HPDE6-E6E7 (cell line): Measurements from ENCODE around the gene SHISA6.

Experiments
- DNase-seq: peaks from one replicate; pipeline ENCODE4 v3.0.0; 2011; ENCODE audit warnings: missing footprints; ENCODE audit errors: extremely low spot score

Gene SHISA6

DNA sequence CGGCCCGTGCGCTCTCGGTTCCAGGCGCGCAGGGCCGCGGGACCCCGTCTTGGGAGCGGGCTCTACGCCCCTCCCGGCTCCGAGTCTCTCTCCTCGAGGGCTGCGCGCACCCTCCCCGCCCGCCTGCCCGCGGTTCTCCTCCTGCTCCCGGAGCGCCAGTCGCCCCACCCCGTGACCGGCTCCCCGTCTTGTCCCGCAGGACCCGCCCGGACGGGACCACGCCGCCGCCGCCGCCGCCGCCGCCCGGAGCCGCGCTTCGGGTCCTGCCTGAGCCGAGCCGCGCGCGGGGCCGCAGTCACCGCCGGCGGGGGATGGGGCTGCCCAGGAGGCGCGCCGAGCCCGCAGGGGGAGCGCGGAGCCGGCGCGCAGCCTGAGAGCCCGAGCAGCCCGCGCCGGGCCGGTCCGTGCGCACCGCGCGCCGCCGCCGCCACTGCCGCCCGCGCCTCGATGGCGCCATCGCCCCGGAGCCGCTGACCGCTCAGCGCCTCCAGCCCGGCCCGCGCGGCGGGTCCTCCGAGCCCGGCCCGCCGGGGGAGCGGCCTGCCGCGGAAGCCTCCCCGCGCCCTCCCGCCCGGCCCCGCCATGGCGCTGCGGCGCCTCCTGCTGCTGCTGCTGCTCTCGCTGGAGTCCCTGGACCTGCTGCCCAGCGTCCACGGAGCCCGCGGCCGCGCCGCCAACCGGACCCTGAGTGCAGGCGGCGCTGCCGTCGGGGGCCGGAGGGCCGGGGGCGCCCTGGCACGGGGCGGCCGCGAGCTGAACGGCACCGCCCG lies at the start of gene SHISA6:
TSS of gene SHISA6 (plus strand) at position 373 of the 770 bp plus-strand sequence.
- DNase-seq: no peak

DNA sequence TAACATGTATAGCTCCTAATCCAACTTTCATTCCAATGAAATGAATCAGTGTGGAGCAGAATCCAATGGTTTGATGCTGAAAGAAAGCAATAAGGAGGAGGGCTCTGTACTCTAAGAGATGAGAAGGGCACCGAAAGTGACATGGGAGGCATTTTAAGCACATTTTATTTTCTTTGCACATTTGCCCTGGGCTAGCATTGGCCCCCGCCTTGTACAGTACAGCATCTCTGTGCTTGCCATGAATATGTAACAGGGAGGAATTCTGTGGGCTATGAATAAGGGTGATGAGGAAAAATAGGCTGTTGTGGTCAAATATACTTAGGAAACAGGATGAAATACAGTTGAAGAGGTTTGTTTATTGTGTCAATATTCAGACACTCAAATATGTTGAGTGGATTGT lies 45.2 kb upstream of the SHISA6 start:
- DNase-seq: no peak

DNA sequence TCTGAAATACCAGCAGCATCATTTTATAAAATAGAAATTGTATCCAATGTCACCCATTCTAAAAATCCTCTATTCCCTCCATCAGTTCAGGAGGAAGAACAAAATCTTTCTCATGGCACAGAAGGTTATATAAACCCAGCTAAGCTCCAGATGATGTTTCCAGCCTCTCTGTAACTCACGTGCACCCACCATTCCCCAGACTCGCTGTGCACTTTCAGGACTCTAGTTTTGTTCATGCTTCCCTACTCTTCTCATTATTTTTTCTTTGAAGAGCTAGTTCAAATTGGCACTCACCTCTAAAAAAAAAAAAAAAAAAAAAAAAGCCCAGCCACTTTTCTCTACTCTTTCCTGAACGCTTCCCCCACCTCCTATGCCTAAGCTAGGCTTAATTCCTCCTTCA lies 36.0 kb upstream of the SHISA6 start:
- DNase-seq: no peak

DNA sequence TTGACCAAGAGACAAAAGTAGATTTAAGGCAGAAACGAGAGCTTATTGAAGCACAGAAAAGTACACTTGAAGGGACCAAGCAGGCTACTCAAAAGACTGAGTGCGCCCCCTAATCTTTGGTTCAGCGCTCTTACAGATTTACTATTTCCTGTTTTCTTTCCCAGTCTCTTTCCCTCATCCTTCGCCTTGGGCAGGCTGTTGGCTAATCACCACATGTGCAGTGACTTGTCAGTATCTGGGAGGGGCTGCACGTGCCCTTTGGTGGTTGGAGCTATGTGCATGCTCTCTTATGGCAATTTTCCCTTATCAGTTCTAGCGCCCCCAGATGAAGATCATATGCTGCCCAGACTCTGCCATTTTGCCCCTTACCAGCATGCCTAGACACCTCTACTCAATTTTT lies 35.4 kb upstream of the SHISA6 start:
- DNase-seq: no peak

DNA sequence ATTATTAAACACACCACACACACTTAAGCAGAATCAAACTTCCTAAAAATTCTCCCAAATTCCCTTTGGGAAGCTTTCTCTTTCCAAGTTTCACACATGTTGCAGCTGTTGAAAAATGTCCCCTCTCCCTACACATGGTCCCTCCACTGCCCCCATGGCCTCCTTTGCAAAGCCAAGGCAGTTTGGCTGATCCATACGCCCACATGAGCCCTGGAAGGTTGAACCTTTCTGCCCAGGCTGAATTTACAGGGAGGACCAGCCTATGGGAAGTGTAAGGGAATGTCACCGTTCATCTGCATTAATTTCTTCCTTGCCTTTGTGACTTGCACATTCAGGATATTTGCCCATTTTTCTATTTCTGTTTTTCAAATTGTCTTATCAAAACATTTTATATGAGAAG lies 31.1 kb upstream of the SHISA6 start:
- no peak for DNase-seq

DNA sequence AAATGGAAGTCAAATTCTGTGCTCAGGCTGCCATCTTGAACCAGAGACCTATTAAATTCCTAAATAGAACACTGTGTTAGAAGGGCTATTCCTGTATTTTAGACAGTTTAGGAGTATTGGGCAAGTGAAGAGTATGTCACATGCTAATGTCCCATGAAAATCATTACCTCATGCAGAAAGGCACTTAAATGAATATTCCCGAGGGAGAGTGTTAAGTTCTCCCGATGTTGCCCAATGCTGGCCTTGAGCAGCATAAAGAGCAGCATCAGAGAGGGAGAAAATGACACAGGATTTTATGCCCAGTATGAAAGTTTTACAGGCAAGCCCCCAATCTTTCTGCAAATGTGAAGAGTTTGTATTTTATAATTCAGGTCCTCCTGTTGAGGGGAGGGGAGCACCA lies 28.2 kb upstream of the SHISA6 start:
- no peak for DNase-seq

DNA sequence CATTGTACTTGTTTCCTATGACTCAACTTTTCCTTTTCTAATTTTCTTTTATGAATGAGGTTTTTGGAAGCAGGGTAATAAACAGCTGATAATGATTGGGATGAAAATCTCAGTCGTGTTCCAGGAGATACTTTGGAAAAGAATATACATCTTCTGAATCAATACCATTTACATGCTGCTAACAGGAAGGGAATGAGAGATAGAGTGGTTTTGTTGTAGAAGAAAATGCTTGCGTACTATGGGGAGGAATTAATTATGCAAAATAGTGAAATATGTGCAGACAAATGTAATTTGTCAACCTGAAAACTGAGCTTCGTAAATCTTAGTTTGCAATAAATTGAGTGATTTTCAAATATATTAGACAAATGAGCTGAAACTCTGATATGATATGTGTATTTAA lies 24.0 kb upstream of the SHISA6 start:
- no peak for DNase-seq

DNA sequence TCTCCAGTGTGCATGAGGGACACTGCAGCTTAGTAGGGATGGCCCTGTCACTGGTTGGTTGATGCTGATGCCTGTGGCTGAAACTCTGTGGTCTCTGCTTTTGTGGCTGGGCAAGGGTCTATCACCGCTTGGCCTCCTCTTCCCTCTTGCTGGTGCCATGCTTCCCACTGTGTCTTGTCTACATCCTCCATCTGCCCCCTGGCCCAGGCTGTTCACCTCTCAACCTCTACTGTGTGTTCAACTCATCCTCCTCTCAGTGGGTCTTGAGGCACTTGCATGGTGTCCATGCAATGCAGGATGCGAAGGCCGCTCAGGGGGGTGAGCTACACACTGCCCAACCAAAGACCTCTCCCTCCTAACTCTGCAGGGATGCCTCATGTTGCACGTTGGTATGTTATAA lies 19.8 kb upstream of the SHISA6 start:
- DNase-seq: no peak

DNA sequence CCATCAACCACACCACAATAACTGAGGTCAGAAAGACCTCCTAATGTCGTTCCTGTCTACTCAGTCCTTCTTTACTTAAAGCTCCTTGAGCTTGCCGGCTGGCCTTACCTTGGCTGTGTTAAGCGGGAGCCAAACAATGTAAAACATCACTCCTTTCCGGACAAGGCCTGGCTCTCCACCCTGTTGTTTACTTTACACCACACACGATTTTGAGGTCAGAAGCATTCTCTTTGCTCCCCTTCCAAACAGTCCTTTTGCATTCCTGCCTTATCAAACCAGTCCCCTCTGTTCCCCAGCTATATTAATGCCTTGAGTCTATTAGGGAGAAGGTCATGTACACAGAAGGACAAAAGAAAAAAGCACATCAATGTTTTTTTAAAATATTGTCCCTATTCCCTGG lies 19.3 kb upstream of the SHISA6 start:
- DNase-seq: no peak

DNA sequence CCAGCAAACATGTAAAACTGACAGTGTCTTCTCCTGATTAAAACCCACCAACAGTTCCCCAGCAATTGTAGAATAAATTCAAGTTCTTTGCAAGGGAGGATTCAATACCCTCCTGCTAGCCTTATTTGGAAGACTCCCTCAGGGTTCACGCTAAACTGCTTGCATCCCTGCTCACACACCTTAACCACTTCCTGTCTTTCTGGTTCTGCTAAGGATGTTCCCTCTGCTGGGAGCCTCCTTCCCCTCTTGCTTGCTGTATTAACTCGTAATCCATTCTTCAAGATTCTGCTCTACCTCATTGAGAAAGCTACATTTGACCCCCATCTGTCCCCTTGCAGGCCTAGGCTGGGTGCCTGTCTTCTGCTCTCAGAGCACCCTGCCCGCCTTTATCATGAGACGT lies 2.3 kb upstream of the SHISA6 start:
- no peak for DNase-seq

DNA sequence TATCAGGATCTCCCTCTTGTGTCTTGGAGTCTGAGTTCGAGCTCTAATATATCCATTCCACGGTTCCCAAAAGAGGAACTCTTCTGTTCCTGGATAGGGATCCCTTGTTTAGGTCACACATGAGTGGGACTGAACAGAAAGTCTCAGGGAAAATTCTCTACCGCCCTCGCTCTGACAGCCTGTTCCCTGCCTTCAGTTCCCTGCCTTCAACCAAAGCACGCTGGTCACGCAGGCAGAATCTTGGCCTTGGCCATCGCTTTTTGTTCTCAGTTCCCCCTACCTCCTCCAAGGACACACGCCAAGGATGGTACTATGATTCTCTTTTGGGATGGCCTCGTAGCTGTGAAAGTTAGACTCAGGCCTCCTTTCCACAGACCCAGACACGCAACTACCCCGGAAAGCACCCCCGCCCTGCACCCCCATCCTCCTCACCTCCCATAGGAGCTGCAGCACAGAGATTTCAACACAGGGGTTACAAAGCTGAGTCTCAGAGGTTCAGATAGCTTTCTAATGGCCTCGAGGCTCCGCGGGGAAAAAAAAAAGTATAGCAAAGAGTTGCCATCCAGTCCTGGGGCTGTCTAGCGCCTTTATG lies 1.5 kb upstream of the SHISA6 start:
- DNase-seq: no peak

DNA sequence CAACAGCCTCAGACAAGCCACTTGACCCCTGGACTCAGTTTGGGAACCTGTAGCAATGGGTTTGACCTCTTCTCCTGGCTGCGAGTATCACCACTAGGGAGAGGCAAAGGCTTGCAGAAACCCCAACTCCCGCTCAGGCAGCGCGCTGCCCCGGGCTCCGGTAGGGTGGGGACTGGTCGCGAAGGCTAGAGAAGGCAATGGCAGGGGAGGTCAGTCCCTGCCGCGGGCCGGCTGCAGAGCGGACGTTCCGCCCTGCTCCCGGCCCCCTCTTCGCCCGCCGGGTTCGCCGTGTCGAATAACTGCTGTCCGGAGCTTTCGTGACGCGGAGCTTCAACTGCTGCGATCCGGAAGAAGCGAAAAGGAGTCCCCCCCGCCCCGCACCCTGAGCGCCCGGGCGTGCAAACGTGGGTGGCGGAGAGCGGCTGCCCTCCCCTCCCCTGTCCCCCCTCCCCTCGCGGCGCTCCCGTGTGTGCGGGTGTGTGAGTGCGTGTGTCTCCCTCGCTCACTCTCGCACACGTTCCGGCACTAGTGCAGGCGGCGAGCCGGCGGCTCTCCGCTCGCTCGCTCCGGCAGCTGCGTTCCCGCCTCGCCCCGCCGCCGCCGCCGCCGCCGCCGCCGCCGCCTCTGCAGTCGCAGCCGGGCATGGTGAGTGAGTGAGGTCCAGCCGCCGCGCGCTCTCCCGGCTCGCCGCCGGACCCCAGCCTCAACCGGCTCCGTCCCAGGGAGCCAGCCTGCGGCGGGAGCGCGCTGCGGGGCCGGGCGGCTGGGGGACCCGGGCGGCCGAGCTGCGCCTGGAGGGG lies 772 bp upstream of the SHISA6 start:
- no peak for DNase-seq

DNA sequence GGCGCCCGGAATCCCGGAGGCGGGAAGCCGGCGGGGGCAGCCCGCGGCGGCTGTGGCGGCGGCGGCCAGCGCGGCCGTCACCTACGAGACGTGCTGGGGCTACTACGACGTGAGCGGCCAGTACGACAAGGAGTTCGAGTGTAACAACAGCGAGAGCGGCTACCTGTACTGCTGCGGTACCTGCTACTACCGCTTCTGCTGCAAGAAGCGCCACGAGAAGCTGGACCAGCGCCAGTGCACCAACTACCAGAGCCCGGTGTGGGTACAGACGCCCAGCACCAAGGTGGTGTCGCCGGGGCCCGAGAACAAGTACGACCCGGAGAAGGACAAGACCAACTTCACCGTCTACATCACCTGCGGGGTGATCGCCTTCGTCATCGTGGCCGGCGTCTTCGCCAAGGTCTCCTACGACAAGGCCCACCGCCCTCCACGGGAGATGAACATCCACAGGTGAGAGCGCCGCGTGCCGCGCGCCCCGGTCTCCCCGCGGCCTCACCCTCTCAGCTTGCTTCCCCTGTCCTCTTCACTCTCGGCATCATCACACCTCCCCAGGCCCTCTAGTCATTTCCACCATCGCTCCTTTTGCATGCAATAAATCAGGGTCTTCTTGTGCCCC lies 706 bp downstream of the SHISA6 start:
- DNase-seq: no peak

DNA sequence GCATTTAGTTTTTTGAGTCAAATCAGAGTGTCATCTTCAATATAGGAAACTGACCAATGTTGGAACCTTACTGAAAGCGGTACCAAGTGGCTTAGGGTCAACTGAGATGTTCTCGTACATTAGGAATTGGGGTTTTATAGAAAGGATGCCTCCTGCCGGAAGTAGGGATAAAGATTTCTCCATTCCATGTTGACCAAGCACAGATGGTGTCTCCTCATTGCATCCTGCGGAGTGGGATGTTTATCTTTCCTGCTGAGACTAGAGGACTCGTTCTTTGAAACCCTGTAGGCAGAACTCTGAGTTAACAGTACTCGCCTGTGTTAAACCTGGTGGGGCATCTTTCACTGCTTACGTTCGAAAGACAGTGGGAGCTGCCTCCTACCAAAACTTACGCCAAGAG lies 1.4 kb downstream of the SHISA6 start:
- no peak for DNase-seq

DNA sequence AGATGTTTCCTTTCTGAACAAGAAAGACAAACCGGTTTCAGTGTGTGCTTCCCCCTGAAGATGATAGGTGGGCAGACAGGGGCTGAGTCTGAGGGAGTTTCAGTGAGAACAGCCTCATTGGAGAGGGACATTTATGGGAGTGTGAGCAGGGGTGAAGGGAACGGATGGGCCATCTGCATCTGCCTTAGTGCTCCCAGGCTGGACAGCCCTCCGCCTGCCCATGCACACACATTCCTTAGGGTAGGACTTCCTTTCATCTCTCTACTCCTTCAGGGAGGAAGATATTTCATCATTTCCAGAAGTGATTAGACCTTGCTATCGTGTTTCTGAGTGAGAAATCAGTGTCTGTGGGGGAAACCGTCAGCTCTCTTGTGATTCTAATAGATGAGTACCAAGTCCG lies 3.8 kb downstream of the SHISA6 start:
- no peak for DNase-seq

DNA sequence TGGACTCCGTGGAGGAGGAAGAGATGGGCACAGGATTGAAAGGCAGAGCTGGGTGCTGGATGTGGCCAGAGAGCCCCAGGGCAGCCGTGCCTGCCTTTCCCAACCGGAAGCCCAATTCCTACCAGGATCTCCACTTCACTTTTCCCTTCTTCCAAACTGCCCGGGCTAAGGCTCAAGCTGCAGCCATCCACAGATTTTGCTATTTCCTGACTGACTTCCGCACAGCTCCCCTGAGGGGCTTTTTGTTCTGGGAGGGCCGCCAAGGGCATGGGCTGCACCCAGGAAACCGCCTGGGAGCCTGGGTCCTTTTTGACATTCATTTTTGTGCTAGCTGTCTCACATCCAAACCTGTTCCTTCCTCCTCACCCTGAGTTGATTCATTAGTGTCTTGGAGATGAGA lies 4.2 kb downstream of the SHISA6 start:
- no peak for DNase-seq

DNA sequence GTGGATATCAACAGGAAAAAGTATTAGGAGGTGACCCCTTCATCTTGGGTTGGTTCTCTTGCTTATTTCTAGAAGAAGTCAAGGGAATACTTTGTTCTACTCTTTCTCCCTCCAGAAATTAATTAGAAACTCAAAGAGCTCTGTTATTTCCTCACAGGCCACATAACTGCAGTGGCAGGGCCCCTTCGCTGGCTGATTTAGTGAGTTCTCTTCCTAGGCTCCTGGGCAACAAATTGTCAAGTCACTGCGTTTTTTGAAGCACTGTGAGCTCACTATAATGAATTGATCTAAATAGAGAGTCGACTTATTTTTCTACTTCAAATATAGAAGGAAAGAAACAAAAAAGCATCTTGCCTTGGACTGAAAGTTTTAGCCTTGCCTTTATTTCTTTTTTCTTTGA lies 4.8 kb downstream of the SHISA6 start:
- no peak for DNase-seq

DNA sequence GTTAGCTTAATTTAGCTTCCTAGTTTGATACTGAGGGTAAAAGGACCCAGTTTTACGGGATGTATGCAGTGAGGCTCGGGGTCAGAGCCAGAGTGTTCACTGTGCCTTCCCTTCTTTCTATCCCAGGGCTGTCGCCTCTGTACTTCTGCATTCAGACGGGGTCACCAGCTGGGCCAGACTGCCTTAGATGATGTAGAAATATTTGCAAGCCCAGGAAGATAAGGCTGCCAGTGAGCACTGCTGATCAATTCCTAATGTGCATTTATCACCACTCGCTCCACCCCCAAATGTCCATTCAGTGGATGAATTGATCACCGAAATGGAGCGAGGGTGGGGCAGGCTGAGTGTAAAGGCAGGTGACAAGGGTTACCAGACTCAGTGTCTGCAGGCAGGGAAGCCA lies 9.1 kb downstream of the SHISA6 start:
- DNase-seq: no peak

DNA sequence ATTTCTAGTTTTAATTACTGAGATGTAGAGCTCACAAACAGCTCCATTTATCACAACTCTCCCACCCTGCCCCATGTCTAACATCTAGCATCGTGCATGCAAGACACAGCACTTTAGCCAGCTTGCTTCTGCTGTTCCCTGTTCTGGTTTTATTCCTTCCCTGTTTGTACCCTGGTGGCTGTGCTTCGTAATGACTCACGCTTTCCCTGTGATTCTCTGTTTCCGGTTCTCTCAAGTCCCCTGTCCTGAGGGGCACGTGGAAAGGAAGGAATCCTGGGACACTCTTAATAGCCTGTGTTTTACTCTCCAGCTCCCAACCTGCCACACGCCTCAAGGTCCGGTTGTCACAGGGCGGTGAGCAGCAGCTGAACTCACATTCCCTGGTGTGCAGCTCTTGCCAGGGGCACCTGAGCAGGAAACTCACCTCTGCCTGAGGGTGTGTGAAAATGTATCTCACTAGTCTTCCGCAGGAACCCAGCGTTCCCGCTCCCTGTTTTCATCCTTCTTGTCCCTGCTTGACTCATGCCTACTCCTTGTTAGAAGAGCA lies 10.6 kb downstream of the SHISA6 start:
- no peak for DNase-seq

DNA sequence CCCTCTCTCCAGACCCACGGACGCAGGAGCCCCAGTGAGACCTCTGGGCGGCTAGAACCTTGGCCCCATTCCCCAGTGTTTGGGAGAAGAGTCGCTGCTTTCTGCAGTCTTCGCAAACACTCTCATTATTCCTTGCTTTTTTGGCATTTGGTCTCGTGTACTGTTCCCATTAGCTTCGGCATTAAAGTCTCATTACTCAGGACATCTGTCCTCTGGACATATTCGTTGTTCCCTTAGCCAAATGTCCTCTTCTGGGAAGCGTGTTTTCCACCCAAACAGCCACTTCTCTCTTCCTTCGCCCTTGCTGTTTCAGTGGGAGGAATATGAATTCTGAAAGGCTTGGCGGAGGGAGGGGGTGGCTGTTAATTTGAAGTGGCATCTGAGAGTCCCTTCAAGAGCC lies 11.1 kb downstream of the SHISA6 start:
- DNase-seq: no peak

DNA sequence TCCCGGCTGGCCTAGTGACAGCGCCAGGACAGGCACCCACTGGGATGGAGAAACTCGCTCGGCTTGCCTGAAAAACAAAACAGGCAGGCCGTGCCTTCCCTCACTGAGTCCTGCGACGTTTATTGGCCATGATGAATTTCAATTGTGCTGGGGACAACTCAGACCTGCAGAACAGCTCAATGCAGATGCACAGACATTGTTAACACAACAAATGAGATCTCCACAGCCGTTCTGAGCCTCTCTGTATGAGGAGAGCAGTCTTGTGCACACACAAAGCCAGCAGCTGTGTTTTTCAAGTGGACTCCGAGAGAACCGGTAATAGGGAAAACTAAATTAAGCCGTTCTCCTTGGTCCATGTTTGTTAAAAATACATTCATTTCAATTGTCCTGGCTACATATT lies 15.9 kb downstream of the SHISA6 start:
- DNase-seq: no peak

DNA sequence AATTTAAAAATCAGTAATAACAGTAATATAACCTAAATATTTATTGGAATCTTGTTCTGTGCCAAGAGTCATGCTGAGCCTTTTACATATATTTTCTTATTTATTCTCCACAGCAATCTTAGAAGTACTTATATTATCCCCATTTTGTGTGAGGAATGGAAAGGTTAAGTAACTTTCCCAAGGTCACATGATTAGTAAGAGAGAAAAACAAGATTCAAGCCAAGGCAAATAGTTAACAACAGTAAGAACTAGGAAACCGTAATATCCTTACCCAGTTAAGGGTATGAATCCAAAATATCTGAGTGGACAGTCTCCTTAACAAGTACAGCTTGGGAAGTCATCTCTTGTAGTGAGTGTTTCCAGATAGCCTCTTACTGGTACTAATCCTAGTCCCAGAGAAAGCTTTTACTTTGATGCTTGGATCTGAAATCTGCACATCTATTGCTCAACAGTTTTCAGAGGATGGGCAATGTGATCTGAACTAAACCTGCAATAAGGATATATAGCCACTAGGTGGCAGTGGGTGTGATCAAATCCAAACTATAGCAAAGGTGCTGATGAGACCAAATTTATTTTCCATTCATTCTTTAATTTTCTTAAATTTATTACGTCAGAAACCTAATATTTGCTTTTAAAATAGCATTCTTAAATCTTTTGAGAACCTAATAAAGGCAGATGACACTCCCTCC lies 23.3 kb downstream of the SHISA6 start:
- no peak for DNase-seq
